Mucosa of gallbladder (tissue), 1 donor: ENCODE data around the gene POLE. TPM values are rescaled to one million over a fixed set of nuclear protein-coding genes. Genes with fewer than 3 reads are reported as not detected.

Experiments used
- DNase-seq: peaks from one replicate; pipeline ENCODE4 v3.0.0-alpha.2; 2020; ENCODE audit warnings: low spot score
- total RNA-seq: library from RNA; stranded (reverse); gene quantifications from one replicate; pipeline ENCODE4 v1.2.1, GENCODE V29; 2021
- donor health status: DM: no; HTN: no; CAD: no.

Gene POLE, protein sequence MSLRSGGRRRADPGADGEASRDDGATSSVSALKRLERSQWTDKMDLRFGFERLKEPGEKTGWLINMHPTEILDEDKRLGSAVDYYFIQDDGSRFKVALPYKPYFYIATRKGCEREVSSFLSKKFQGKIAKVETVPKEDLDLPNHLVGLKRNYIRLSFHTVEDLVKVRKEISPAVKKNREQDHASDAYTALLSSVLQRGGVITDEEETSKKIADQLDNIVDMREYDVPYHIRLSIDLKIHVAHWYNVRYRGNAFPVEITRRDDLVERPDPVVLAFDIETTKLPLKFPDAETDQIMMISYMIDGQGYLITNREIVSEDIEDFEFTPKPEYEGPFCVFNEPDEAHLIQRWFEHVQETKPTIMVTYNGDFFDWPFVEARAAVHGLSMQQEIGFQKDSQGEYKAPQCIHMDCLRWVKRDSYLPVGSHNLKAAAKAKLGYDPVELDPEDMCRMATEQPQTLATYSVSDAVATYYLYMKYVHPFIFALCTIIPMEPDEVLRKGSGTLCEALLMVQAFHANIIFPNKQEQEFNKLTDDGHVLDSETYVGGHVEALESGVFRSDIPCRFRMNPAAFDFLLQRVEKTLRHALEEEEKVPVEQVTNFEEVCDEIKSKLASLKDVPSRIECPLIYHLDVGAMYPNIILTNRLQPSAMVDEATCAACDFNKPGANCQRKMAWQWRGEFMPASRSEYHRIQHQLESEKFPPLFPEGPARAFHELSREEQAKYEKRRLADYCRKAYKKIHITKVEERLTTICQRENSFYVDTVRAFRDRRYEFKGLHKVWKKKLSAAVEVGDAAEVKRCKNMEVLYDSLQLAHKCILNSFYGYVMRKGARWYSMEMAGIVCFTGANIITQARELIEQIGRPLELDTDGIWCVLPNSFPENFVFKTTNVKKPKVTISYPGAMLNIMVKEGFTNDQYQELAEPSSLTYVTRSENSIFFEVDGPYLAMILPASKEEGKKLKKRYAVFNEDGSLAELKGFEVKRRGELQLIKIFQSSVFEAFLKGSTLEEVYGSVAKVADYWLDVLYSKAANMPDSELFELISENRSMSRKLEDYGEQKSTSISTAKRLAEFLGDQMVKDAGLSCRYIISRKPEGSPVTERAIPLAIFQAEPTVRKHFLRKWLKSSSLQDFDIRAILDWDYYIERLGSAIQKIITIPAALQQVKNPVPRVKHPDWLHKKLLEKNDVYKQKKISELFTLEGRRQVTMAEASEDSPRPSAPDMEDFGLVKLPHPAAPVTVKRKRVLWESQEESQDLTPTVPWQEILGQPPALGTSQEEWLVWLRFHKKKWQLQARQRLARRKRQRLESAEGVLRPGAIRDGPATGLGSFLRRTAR (N-terminal part only)
- total RNA-seq = 40.4 TPM

DNA sequence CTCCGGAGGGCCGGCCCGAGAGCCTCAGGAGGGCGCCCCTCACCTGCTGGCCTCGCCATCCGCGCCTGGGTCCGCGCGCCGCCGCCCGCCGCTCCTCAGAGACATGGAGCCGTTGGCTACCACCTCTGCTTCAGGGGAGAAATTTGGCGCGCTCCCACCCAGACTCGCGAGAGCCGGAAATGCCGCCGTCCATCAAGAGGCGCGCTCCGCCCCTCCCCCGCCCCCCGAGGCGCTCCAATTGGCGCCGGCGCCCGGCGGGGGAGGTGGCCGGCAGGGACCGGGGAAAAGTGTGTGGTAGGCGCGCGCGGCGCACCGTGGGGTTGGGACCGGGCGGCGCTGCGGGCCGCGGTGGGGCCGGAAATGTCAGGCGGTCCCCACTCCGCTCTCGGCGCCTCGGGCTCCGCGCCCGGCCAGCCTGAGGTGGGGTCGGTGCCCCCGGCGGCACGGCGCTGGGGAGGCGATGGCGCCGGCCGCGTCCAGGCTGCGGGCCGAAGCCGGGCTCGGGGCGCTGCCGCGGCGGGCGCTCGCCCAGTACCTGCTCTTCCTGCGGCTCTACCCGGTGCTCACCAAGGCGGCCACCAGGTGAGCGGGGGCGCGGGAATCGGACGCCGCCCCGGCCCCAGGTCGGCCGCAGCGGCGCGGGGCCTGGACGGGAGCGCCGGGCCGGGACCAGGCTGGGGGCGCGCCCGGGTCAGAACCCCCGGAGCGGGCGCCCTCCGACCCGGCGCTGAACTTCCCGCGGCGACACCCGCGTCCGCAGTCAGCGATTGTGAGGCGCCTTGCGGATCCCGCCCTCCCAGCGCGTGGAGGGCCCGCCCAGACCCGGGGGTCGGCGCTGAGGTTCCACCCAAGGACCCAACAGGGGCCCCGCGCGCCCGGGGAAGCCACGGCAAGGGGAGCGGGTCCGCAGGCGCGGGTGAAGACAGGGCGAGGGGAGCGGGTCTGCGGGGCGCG lies at the start of gene POLE, which contains the start of gene PXMP2:
Gene POLE (minus strand): TSS at position 132 of the 954 bp plus-strand sequence. CDS start 27 bp downstream, at position 105.
Gene PXMP2 (plus strand): TSS at position 377 of the 954 bp plus-strand sequence. CDS start 84 bp downstream, at position 461.
- peak; percentile 96 for DNase-seq

DNA sequence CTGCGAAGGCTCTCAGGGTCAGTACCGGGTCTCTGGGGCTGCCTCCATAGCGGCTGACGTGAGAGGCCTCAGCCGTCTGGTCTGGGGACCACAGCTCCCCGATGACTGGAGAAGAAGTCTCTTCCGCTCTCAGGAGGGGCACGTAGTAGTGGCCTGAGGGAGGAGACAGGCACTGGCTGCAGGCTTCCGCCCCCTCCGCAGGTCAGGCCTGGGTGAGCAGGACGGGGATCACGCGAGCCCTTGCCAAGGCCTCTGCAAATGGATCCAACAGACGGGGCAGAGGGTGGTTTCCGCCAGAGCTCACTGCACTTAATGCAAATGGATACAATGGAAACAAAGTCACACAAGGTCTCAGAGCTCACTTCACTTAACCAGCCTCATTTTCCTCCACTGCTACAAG lies 49.8 kb upstream of the POLE start:
- DNase-seq = no peak

DNA sequence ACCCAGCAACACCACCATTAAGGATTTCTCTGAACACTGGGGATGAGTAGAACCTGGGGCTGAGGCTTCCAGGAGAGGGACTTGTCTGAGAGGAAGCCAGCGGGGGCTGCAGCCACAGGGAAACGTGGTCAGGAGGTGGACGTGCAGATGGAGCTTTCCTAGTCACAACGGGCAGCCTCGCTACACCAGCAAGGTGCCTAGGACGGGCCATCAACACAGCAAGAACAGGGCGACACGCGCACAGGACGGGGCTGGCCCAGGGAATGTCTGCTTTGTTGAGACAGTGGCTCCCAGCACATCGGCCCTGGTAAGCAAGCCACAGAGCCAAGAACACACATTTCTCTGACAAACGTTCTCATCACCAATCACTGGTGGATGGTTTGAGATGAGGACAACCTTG lies 49.2 kb upstream of the POLE start:
- DNase-seq = no peak

DNA sequence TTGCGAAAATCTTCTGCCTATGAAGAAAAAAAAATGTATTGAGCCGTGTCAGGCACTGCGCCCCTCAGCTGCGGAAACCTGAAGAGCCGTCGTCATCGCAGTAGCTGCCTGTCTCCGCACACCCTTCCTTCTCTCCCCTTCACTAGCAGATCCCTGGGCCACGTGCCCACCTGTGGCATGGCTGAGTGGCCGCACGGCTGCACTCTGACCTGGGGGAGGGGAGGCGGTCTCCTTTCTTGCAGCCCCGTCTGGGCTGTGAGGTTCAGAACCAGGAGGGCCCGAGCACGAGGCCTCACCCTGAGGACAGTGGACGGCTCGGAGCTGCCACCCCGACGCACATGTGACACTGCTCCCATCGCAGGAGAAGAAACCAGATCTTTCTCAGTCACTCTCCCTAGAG lies 48.4 kb upstream of the POLE start:
- no peak for DNase-seq

DNA sequence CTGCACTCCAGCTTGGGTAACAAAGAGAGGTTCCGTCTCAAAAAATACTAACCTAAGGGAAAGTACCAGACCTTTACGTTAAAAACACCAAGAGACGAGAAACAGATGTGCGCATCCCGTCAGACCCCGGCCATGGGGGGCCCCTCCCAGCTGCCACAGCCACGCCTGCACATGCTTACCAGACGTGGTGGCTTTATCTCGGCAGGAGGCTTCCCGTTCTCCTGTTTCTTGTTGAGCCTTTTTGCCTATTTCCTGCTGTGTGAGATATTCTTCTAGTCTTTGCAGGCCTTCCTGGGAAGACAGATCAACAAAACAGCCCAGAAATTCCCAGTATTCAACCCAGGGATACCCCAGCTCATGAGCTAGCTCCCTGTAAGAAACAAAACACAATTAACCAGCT lies 47.1 kb upstream of the POLE start:
- no peak for DNase-seq

DNA sequence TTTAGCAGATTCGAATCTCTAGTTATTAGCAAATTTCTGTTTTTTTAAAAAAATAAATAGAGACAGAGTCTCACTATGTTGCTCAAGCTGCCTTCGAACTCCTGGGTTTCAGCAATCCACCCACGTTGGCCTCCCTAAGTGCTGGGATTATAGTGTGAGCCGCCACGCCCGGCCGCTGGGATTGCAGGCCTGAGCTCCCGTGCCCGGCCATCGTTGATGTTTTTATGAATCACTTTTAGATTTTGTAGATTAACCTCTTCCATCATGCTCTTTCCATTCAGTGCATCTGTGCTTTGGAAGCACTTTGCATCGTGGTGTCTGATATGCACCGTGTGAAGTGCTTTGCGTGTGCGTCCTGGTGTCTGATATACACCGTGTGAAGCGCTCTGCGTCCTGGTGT lies 44.4 kb upstream of the POLE start:
- DNase-seq = no peak

DNA sequence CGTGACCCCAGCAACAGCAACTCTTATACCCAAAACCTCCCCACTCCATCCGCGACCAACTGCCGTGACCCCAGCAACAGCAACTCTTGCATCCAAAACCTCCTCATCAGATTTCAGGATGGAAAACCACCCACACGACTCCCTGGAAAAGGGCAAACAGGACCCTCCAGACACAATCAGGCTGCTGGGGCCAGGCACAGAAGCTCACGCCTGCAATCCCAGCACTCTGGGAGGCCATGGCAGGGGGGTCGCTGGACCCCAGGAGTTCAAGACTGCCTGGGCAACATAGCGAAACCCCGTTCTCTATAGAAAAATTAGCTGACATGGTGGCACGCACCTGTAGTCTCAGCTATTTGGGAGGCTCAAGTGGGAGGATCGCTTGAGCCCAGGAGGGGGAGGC lies 43.2 kb upstream of the POLE start:
- no peak for DNase-seq

DNA sequence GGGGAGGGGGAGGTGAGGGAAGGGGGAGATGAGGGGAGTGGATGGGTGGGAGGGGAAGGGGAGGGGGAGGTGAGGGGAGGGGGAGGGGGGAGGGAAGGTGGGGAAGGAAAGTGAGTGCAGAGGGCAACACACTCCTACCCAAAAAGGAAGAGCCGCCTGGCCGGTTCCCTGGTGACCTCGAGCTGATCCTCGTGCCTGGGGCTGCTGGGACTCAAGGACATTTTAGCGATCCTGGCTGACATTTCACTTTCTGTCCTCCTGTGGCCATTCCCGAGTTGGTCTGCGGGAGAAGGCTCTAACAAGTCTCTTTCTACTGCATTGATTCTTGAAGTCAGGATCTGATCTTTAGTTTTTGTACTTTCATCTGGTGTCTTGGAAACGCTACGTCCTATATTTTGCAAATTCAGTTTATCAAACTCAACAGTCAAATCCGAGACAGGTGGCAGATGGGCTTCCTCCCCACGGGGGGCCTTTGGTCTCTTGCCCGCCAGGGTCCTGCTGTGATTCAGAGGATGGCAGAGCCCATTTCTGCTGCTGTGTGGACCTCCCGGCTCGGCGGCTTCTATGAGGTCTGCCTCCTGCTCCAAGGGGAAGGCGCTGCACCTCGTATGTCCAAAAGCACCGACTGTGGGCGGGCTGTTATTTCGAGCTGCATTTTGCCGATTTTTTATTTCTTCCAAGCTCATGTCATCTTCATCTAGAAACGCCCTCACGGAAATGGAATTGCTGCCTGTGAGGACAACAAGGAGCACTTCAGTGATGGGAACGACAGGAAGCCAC lies 42.6 kb upstream of the POLE start:
- no peak for DNase-seq

DNA sequence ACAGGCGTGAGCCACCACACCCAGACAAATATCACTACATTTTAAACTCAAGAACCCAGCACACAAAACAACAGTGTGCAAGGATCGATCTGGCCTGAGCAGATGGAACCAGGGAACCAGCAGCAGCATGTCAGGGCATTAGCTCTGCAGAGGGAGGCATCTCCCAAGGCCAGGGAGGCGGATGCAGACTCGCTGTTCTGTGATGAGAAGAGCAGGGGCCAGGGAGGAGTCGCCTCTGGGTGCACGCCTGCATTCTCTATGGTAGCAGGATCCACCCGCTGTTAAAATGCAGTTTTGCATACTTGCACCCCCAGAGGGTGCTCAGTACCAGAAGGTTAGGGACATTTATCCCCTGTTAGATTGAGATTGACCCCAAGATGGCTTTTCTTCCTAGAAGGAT lies 41.4 kb upstream of the POLE start:
- no peak for DNase-seq

DNA sequence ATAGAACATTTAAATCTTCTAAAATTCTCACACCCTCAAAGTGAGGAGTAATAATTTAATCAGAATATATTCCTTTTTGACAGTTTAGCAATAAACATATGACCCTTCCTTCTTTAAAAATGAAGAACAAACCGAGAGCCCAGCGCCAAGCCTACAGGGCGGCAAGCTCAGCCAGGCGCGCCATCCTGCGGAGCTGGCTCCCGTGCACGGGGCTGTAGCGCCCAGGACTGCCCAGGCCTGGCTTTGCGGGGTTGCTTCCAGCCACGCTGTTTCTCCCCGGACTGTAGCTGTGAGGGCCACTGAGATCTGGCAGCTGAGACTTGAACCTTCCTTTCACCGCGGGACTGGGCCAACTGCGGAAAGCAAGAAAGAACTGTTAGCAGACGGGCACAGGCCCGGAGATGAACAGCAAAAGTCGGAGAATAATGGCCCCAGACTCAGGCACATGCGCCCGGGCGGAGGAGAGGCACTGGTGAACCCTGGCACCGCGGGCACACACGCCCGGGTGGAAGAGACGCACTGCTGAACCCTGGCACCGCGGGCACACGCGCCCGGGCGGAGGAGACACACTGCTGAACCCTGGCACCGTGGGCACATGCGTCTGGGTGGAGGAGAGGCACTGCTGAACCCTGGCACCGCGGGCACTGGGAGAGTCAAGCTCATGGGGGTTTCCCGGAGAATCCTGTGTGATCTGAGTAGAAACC lies 40.1 kb upstream of the POLE start:
- DNase-seq = no peak

DNA sequence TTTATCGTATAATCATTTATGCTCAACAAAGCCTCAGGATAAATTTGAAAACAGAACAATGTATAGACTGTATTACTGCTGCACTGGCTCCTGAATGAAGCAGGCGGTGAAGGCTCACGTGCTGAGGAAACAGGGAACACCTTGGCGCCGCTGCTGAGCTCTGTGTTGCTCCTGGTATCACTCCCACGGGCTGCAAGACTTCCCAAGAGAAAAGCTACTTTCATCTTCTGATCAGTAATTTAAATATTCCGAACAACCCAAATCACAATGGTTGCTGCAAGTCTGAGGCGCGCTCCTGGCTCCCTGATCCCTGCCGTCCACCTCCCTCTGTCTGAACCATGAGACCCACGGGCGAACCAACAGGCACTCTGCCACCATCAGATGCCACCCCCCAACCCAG lies 39.2 kb upstream of the POLE start:
- DNase-seq = no peak

DNA sequence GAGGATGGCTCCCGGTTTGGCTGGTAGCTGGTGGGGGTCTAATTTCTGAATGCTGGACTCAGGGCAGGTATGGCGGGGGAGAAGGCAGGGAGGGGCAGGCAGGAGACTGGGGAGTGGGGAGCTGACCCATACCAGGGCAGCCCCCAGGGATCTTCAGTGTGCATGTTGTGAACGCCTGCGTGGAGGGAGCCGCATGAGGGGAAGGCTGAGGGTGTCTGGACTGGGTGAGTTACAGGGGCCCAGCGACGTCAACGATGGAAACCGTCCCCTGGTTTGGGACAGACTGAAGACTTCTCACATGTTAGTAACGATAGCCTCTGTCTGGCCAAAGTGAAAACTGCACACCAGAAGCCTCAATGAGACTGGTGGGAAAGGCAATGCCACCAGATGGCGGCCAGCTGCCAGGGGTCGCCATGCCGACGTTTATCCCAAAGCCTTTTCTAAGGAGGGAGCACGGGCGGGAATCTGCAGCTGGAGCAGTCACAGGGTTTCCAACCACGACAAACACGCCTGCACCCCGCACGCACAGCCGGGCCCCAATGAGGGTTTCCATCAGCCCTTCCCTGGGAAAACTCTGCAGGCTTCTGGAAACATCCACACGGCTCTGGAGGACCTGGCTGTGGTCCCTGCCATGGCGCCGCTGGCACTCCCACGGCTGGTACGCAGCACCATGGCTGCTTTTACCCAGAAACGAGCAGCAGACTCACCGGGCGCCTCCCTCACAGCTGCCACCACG lies 37.5 kb upstream of the POLE start:
- DNase-seq = no peak

DNA sequence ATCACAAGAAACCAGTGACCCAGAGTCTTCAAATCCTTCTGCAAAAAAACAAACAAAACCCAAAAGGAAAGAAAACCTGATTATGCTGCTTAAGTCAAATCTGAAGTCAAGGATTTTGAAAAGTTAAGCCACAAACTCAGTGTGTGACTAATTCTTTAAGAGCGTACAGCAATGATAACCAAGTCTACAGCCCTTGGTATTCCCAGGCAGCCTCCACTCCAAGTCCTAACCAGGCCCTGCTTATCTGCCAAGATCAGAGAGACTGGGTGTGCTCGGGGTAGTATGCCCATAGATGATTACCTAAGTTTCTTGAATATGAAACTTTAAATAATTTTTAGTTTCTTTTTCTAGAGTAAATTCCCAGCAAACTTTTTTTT lies 36.6 kb upstream of the POLE start:
- no peak for DNase-seq

DNA sequence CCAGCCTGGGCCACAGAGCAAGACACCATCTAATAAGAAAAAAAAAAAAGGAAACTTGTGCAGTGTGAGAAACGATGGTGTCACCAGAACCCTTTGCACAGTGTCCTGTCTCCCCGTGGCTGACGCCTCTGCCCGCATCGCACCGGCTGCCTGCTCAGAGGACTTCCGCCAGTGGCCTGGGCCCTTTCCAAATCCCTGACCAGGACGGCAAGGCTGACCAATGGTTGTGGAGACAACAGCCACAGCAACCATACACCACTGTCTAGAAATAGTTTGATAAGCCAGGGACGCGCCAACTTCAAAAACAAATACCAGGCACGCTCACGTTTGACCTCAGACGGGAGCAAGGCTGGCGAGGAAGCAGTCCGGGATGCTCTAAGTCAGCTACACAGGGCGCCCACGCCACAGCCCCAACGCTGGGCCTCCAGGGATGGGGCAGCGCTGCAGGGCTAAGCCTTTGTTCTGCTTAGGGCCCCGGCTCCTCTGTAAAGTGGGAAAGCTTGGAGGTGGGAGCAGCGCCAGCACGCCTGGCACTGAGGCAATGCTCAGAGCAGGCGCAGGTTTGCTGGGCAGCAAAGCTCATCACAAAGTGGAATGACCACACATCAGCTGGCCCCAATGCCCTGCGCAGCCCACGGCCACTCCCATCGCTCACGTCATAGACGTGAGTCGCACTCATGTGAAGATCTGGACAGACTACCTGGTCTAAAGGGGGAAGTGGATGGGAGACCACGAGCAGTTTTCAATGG lies 36.0 kb upstream of the POLE start:
- no peak for DNase-seq

DNA sequence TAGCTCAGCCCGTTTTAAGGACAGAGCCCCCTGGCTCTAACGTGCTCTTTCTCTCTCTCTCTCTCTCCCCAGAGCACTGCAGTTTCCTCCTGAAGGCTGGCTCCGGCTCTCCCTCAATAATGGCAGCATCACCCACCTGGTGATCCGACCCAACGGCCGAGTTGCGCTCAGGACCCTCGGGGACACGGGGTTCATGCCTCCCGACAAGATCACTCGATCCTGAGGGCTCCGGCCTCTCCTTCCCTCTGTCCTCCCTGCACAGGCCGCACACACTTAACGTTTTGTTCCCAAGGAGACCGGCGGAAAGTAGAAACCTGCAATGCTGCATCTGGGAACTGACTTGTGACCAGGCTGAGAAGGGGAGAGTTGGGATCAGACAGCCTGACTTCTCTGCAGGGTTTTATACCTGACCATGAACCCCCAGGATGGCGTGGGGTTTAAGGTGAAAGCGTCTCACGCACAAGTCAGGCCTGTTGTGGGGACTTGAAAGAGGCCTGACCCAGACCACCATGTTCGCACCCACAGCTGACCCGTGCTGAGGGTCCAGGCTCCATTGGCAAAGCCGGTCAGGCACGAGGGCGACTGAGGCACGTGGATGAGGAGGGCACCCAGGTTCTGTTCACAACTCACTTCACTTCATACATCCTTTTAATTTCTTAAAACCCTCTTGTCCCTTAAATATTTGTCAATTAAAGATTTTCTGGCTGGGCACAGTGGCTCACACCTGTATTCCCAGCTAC lies 33.6 kb upstream of the POLE start:
- DNase-seq = no peak

DNA sequence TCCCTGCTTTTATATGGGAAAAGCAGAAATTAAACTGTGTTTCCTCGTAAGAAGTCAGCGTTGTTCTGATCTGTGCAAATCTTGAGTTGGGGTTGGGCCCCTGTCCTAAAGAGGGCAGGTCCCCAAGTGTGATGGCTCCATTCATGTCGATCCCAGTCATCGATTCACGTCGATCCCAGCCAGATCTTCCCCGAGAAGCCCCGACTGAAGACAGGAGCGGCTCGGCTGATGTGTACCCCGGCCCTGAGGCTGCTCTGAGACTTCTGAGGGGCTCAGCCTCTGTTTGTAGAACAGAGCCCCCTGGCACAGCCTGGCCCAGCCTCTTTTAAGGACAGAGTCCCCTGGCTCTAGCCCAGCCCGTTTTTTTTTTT lies 32.8 kb upstream of the POLE start:
- DNase-seq = no peak
